ENCODE results near the gene PGLYRP2. TPM values are rescaled to one million over a fixed set of nuclear protein-coding genes. Genes with fewer than 3 reads are reported as not detected.

The PGLYRP2 gene
- total RNA-seq, 1 experiment from 2014 or later, result not detected

- DNase-seq, result no peak
- TF ChIP-seq CTCF (IDR thresholded peaks at IDR 0.05; ENCODE audit: unreplicated experiment), result no peak
- H3K27ac Mint-ChIP-seq (ENCODE audit: unreplicated experiment), result no peak overlapping the region
- no peaks in the 10 kb centered on the region for H3K9me3 Mint-ChIP-seq (ENCODE audit: low read depth, unreplicated experiment)
- CTCF ChIA-PET, result no interaction called here
- peaks cover 13% of the 10 kb centered on the region for H3K36me3 Mint-ChIP-seq (ENCODE audit: insufficient read depth, unreplicated experiment)
- H3K4me1 Mint-ChIP-seq (ENCODE audit: low read depth, unreplicated experiment), result peaks cover 4% of the 10 kb centered on the region
- no peaks in the 10 kb centered on the region for H3K27me3 Mint-ChIP-seq (ENCODE audit: unreplicated experiment)
- no TSS peak for BruUV-seq (replicated peaks)
- intact Hi-C loops (cut with micrococcal nuclease; ENCODE audit: unreplicated experiment), result no loop called here
- no peak overlapping the region for H3K4me3 Mint-ChIP-seq (ENCODE audit: low read depth, unreplicated experiment)
Measured at GRCh38 chr19:15424692-15425272, 54.5 kb downstream of the PGLYRP2 start.

- Mint-ChIP-seq H3K36me3 (ENCODE audit: insufficient read depth, unreplicated experiment) (peaks cover 20% of the 10 kb centered on the region), H3K27ac (ENCODE audit: unreplicated experiment) (no peak overlapping the region), H3K4me3 (ENCODE audit: low read depth, unreplicated experiment) (no peak overlapping the region), H3K9me3 (ENCODE audit: low read depth, unreplicated experiment) (no peaks in the 10 kb centered on the region), H3K27me3 (ENCODE audit: unreplicated experiment) (no peaks in the 10 kb centered on the region), H3K4me1 (ENCODE audit: low read depth, unreplicated experiment) (peaks cover 7% of the 10 kb centered on the region)
- CTCF ChIA-PET, result no interaction called here
- intact Hi-C loops (cut with micrococcal nuclease; ENCODE audit: unreplicated experiment), result no loop called here
- no peak for DNase-seq
- no TSS peak for BruUV-seq (replicated peaks)
- TF ChIP-seq CTCF (IDR thresholded peaks at IDR 0.05; ENCODE audit: unreplicated experiment), result no peak
Measured at GRCh38 chr19:15424121-15424520, 55.2 kb downstream of the PGLYRP2 start.

- H3K27ac Mint-ChIP-seq (ENCODE audit: unreplicated experiment), result no peak overlapping the region
- no peak for DNase-seq
- H3K9me3 Mint-ChIP-seq (ENCODE audit: low read depth, unreplicated experiment), result no peaks in the 10 kb centered on the region
- H3K27me3 Mint-ChIP-seq (ENCODE audit: unreplicated experiment), result no peaks in the 10 kb centered on the region
- no peak overlapping the region for H3K4me3 Mint-ChIP-seq (ENCODE audit: low read depth, unreplicated experiment)
- H3K4me1 Mint-ChIP-seq (ENCODE audit: low read depth, unreplicated experiment), result peaks cover 7% of the 10 kb centered on the region
- CTCF ChIA-PET, result no interaction called here
- intact Hi-C loops (cut with micrococcal nuclease; ENCODE audit: unreplicated experiment), result no loop called here
- BruUV-seq (replicated peaks), result no TSS peak
- peaks cover 30% of the 10 kb centered on the region for H3K36me3 Mint-ChIP-seq (ENCODE audit: insufficient read depth, unreplicated experiment)
- no peak for TF ChIP-seq CTCF (IDR thresholded peaks at IDR 0.05; ENCODE audit: unreplicated experiment)
Measured at GRCh38 chr19:15423130-15423529, 56.2 kb downstream of the PGLYRP2 start.

GRCh38 chr19:15422296-15423075 lies 56.8 kb downstream of the PGLYRP2 start:
- no TSS peak for BruUV-seq (replicated peaks)
- H3K27me3 Mint-ChIP-seq (ENCODE audit: unreplicated experiment), result no peaks in the 10 kb centered on the region
- no peak for TF ChIP-seq CTCF (IDR thresholded peaks at IDR 0.05; ENCODE audit: unreplicated experiment)
- H3K27ac Mint-ChIP-seq (ENCODE audit: unreplicated experiment), result no peak overlapping the region
- H3K9me3 Mint-ChIP-seq (ENCODE audit: low read depth, unreplicated experiment), result no peaks in the 10 kb centered on the region
- H3K4me1 Mint-ChIP-seq (ENCODE audit: low read depth, unreplicated experiment), result peaks cover 7% of the 10 kb centered on the region
- no peak for DNase-seq
- no peak overlapping the region for H3K4me3 Mint-ChIP-seq (ENCODE audit: low read depth, unreplicated experiment)
- H3K36me3 Mint-ChIP-seq (ENCODE audit: insufficient read depth, unreplicated experiment), result peaks cover 36% of the 10 kb centered on the region
- CTCF ChIA-PET, result no interaction called here
- intact Hi-C loops (cut with micrococcal nuclease; ENCODE audit: unreplicated experiment), result no loop called here
